Measurements from ENCODE around the gene RGS6. TPM values are rescaled to one million over a fixed set of nuclear protein-coding genes. Genes with fewer than 3 reads are reported as not detected.

RGS6 gene
- total RNA-seq, 1 donor from 2014 or later, result not detected

GRCh38 chr14:72547999-72548398 lies 615.8 kb downstream of the RGS6 start:
- DNase-seq (ENCODE audit: low read depth, low spot score), result no peak

GRCh38 chr14:72549026-72549425 lies 616.8 kb downstream of the RGS6 start:
- no peak for DNase-seq (ENCODE audit: low read depth, low spot score)

GRCh38 chr14:72549854-72550253 lies 617.6 kb downstream of the RGS6 start:
- no peak for DNase-seq (ENCODE audit: low read depth, low spot score)

GRCh38 chr14:72550513-72550912 lies 618.3 kb downstream of the RGS6 start:
- no peak for DNase-seq (ENCODE audit: low read depth, low spot score)

- DNase-seq (ENCODE audit: low read depth, low spot score), result no peak
Observed at GRCh38 chr14:72552236-72552635, 620.0 kb downstream of the RGS6 start.

GRCh38 chr14:72553161-72553560 lies 620.9 kb downstream of the RGS6 start:
- DNase-seq (ENCODE audit: low read depth, low spot score), result no peak

- DNase-seq (ENCODE audit: low read depth, low spot score), result no peak
Observed at GRCh38 chr14:72553656-72554055, 621.4 kb downstream of the RGS6 start.

GRCh38 chr14:72554401-72554800 lies 622.2 kb downstream of the RGS6 start:
- DNase-seq (ENCODE audit: low read depth, low spot score), result no peak

- DNase-seq (ENCODE audit: low read depth, low spot score), result no peak
Observed at GRCh38 chr14:72554994-72555608, 622.9 kb downstream of the RGS6 start.

GRCh38 chr14:72555609-72556000 lies 623.4 kb downstream of the RGS6 start:
- no peak for DNase-seq (ENCODE audit: low read depth, low spot score)

- DNase-seq (ENCODE audit: low read depth, low spot score), result no peak
Observed at GRCh38 chr14:72557671-72558070, 625.4 kb downstream of the RGS6 start.

- DNase-seq (ENCODE audit: low read depth, low spot score), result no peak
Observed at GRCh38 chr14:72558721-72559120, 626.5 kb downstream of the RGS6 start.

GRCh38 chr14:72559202-72559601 lies 627.0 kb downstream of the RGS6 start:
- no peak for DNase-seq (ENCODE audit: low read depth, low spot score)

GRCh38 chr14:72559669-72560255 lies 627.5 kb downstream of the RGS6 start:
- no peak for DNase-seq (ENCODE audit: low read depth, low spot score)

GRCh38 chr14:72560331-72560730 lies 628.1 kb downstream of the RGS6 start:
- DNase-seq (ENCODE audit: low read depth, low spot score), result no peak

GRCh38 chr14:72560889-72561493 lies 628.8 kb downstream of the RGS6 start:
- DNase-seq (ENCODE audit: low read depth, low spot score), result no peak

- DNase-seq (ENCODE audit: low read depth, low spot score), result no peak
Observed at GRCh38 chr14:72562300-72562699, 630.1 kb downstream of the RGS6 start.

GRCh38 chr14:72563676-72564075 lies 631.4 kb downstream of the RGS6 start:
- DNase-seq (ENCODE audit: low read depth, low spot score), result no peak

GRCh38 chr14:72565149-72565559 lies 632.9 kb downstream of the RGS6 start:
- DNase-seq (ENCODE audit: low read depth, low spot score), result no peak

GRCh38 chr14:72565917-72566316 lies 633.7 kb downstream of the RGS6 start:
- DNase-seq (ENCODE audit: low read depth, low spot score), result no peak

GRCh38 chr14:72567226-72567625 lies 635.0 kb downstream of the RGS6 start:
- no peak for DNase-seq (ENCODE audit: low read depth, low spot score)

GRCh38 chr14:72568296-72568992 lies 636.2 kb downstream of the RGS6 start:
- no peak for DNase-seq (ENCODE audit: low read depth, low spot score)
